HepG2 (cell line): ENCODE results near the gene CABLES2. TPM values are rescaled to one million over a fixed set of nuclear protein-coding genes. Genes with fewer than 3 reads are reported as not detected.
A peak's percentile ranks its signal among the peaks of the same experiment; 100 is the strongest.

ENCODE experiments used
- ADNP ChIP-seq: sonication (generic); formaldehyde crosslinking; IDR thresholded peaks from 2 replicates; pipeline ENCODE4 v1.4.0; 2020; ENCODE audit warnings: missing genetic modification reagents
- ATF1 ChIP-seq: IDR thresholded peaks from 2 replicates; pipeline ENCODE4 v1.6.1; 2016; ENCODE audit warnings: mild to moderate bottlenecking, control low read depth
- CEBPG ChIP-seq: IDR thresholded peaks from 2 replicates; pipeline ENCODE4 v1.6.1; 2016
- CERS6 ChIP-seq: sonication (generic); formaldehyde crosslinking; IDR thresholded peaks from 2 replicates; pipeline ENCODE4 v1.5.0; 2020; ENCODE audit warnings: missing genetic modification reagents
- GPN1 ChIP-seq: sonication (generic); formaldehyde crosslinking; IDR thresholded peaks from 2 replicates; pipeline ENCODE4 v1.5.1; 2020; ENCODE audit warnings: missing genetic modification reagents, borderline replicate concordance
- HNRNPK ChIP-seq: fragments of 200-400 bp; formaldehyde crosslinking; IDR thresholded peaks from 2 replicates; pipeline ENCODE4 v1.6.1; 2018; ENCODE audit warnings: low read length, low read depth, moderate library complexity, mild to moderate bottlenecking; ENCODE audit not compliant: poor library complexity, severe bottlenecking
- HOXD1 ChIP-seq: sonication (generic); formaldehyde crosslinking; IDR thresholded peaks from 2 replicates; pipeline ENCODE4 v1.5.0; 2020; ENCODE audit warnings: missing genetic modification reagents
- KAT8 ChIP-seq: IDR thresholded peaks from 2 replicates; pipeline ENCODE4 v1.6.1; 2016; ENCODE audit warnings: missing genetic modification reagents, missing compliant biosample characterization
- NFE2L2 ChIP-seq: fragments of 150-350 bp; IDR thresholded peaks from 2 replicates; pipeline ENCODE4 v1.6.1; 2014; ENCODE audit warnings: low read length
- NFIB ChIP-seq: sonication (generic); formaldehyde crosslinking; IDR thresholded peaks from 2 replicates; pipeline ENCODE4 v1.9.0; 2021; ENCODE audit warnings: missing genetic modification reagents, mild to moderate bottlenecking, borderline replicate concordance
- NFYC ChIP-seq: IDR thresholded peaks from 2 replicates; pipeline ENCODE4 v1.6.1; 2016; ENCODE audit warnings: missing genetic modification reagents, missing compliant biosample characterization
- NR0B2 ChIP-seq: sonication (generic); formaldehyde crosslinking; IDR thresholded peaks from 2 replicates; pipeline ENCODE4 v1.4.0; 2020; ENCODE audit warnings: mild to moderate bottlenecking, missing genetic modification reagents
- PAX8 ChIP-seq: sonication (generic); formaldehyde crosslinking; IDR thresholded peaks from 2 replicates; pipeline ENCODE4 v1.8.0; 2022; ENCODE audit warnings: mild to moderate bottlenecking, missing genetic modification reagents, borderline replicate concordance
- PHF8 ChIP-seq: sonication (generic); formaldehyde crosslinking; IDR thresholded peaks from 2 replicates; pipeline ENCODE4 v1.5.0; 2020; ENCODE audit warnings: missing genetic modification reagents
- PRDM10 ChIP-seq: sonication (generic); formaldehyde crosslinking; IDR thresholded peaks from 2 replicates; pipeline ENCODE4 v1.4.0; 2020; ENCODE audit warnings: low read depth, missing genetic modification reagents
- SMAD3 ChIP-seq: sonication (generic); formaldehyde crosslinking; IDR thresholded peaks from 2 replicates; pipeline ENCODE4 v1.4.0; 2020; ENCODE audit warnings: missing genetic modification reagents
- SOX13 ChIP-seq, 3 experiments: fragments of 450-650 bp in 1 of 3; sonication (generic) in 1 of 3; formaldehyde crosslinking in 1 of 3; IDR thresholded peaks in 2 of 3; conservative IDR thresholded peaks in 1 of 3; 2 replicates each; pipeline versions ENCODE4 v1.5.0 to v1.6.1; 2016 to 2020; ENCODE audit warnings: antibody characterized with exemption in 1 of 3, mild to moderate bottlenecking in 1 of 3, missing compliant biosample characterization in 1 of 3, missing genetic modification reagents in 1 of 3, moderate library complexity in 1 of 3
- STAT5B ChIP-seq: sonication (generic); formaldehyde crosslinking; IDR thresholded peaks from 2 replicates; pipeline ENCODE4 v1.4.0; 2020; ENCODE audit warnings: missing genetic modification reagents
- U2AF1 ChIP-seq: fragments of 200-400 bp; formaldehyde crosslinking; optimal IDR thresholded peaks from 2 replicates; pipeline ENCODE3; 2017; ENCODE audit warnings: mild to moderate bottlenecking, low read depth, low read length
- ZNF180 ChIP-seq: sonication (generic); formaldehyde crosslinking; IDR thresholded peaks from 2 replicates; pipeline ENCODE4 v1.4.0; 2020; ENCODE audit warnings: low read depth, missing genetic modification reagents, borderline replicate concordance
- ZNF205 ChIP-seq: IDR thresholded peaks from 2 replicates; pipeline ENCODE4 v1.6.1; 2018; ENCODE audit warnings: missing biosample characterization, missing genetic modification reagents
- ZNF501 ChIP-seq: sonication (generic); formaldehyde crosslinking; IDR thresholded peaks from 2 replicates; pipeline ENCODE4 v1.5.1; 2020; ENCODE audit warnings: mild to moderate bottlenecking, moderate library complexity, missing genetic modification reagents
- ZSCAN31 ChIP-seq: sonication (generic); formaldehyde crosslinking; IDR thresholded peaks from 2 replicates; pipeline ENCODE4 v1.5.0; 2020; ENCODE audit warnings: low read depth, mild to moderate bottlenecking, missing genetic modification reagents
- ZXDC ChIP-seq: sonication (generic); formaldehyde crosslinking; IDR thresholded peaks from 2 replicates; pipeline ENCODE4 v1.5.0; 2020; ENCODE audit warnings: mild to moderate bottlenecking, missing genetic modification reagents
- polyA plus RNA-seq, 8 experiments: library from polyadenylated mRNA; depleted of rRNA in 3 of 8; stranded (reverse) in 7 of 8; unstranded in 1 of 8; fragments of >200 nt; fragmentation: Illumina TruSeq in 4 of 8; extraction: Trizol in 4 of 8; gene quantifications; 2 replicates each; pipeline versions ENCODE4 v1.2.1 to v1.2.3, GENCODE V29; 2011 to 2016; ENCODE audit warnings: low read depth in 4 of 8, missing spikeins in 1 of 8, mixed read lengths in 1 of 8; ENCODE audit not compliant: insufficient read depth in 1 of 8
- total RNA-seq, 5 experiments: library from RNA; depleted of rRNA; stranded (reverse); fragments of >200 nt; fragmentation: Illumina TruSeq; extraction: Trizol; gene quantifications; 2 replicates each; pipeline ENCODE4 v1.2.3, GENCODE V29; 2016; ENCODE audit warnings: low read depth in 1 of 5

Gene CABLES2
- total and polyA plus RNA-seq, 2 of the 13 experiments (the other 11 are each of a cell fraction or from before 2014, with no cell fraction given) = 5.2 to 9.7 TPM

GRCh38 chr20:62413025-62413570, 6.0 kb upstream of the CABLES2 start (continued):
- no peak for TF ChIP-seq CERS6 (CRISPR knock-in tag)
- 0 out of 2 replicates have a peak, but pooled peaks have one; percentile 31 for TF ChIP-seq ZXDC (CRISPR knock-in tag)
- no peak for TF ChIP-seq NFE2L2
- no peak for TF ChIP-seq GPN1 (CRISPR knock-in tag)
- no peak for TF ChIP-seq NFYC
- no peak for TF ChIP-seq SMAD3 (CRISPR knock-in tag)
- no peak for TF ChIP-seq U2AF1
- TF ChIP-seq ZNF205 = no peak
- no peak for TF ChIP-seq PAX8 (CRISPR knock-in tag)
- no peak for TF ChIP-seq ATF1
- no peak for TF ChIP-seq ZSCAN31 (CRISPR knock-in tag)
- no peak for TF ChIP-seq ZNF180
- no peak for TF ChIP-seq HOXD1 (CRISPR knock-in tag)
- TF ChIP-seq HNRNPK = no peak
- no peak for TF ChIP-seq STAT5B (CRISPR knock-in tag)
- 0 out of 2 replicates have a peak, but pooled peaks have one; percentile 8 for TF ChIP-seq PHF8 (CRISPR knock-in tag)
- no peak for TF ChIP-seq KAT8 (CRISPR knock-in tag)
- TF ChIP-seq PRDM10 (CRISPR knock-in tag) = no peak
- no peak for TF ChIP-seq CEBPG (CRISPR knock-in tag)
- TF ChIP-seq SOX13 (IDR thresholded peaks at IDR 0.05) = no peak
- TF ChIP-seq SOX13 (CRISPR knock-in tag; conservative IDR thresholded peaks at IDR 0.05 in 1 of 2, IDR thresholded peaks at IDR 0.05 in 1 of 2) = no peak
- TF ChIP-seq ADNP (CRISPR knock-in tag) = no peak
- no peak for TF ChIP-seq NR0B2 (CRISPR knock-in tag)
- TF ChIP-seq ZNF501 (CRISPR knock-in tag) = no peak
- TF ChIP-seq NFIB = no peak
